GM23338 (cell line): ENCODE measurements around the gene USH1C.

Source experiments
- CTCF ChIP-seq, 2 experiments: fragments of 200-600 bp in 1 of 2; sonication (generic) in 1 of 2; conservative IDR thresholded peaks; 2 replicates each; pipeline versions ENCODE4 v1.5.1 to v1.6.1; 2016 to 2017; ENCODE audit warnings: antibody characterized with exemption in 2 of 2, low read depth in 2 of 2, mild to moderate bottlenecking in 2 of 2, moderate library complexity in 1 of 2
- POLR2AphosphoS5 ChIP-seq: IDR thresholded peaks from 2 replicates; pipeline ENCODE4 v1.6.1; 2016; ENCODE audit warnings: antibody characterized with exemption, low read depth
- REST ChIP-seq: IDR thresholded peaks from one replicate; pipeline ENCODE4 v1.6.1; 2018; ENCODE audit warnings: antibody characterized with exemption; ENCODE audit not compliant: unreplicated experiment

DNA sequence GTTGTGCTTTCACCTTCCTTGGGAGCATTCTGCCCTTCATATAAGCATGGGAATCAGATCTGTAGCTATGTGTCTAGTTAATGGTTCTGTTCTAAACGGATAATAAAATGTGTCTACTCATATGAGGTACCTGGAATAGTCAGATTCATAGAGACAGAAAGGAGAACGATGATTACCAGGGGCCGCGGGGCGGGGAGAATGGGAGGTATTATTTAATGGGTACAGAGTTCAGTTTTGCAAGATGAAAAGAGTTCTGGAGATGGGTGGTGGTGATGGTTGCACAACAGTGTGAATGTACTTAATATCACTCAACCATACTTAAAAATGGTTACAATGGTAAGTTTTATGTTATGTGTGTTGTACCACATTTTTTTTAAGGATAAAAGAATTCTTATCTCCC is 57.6 kb downstream of the USH1C start:
- no peak for TF ChIP-seq CTCF (conservative IDR thresholded peaks at IDR 0.05; ENCODE audit: low read depth in 2 of 2)
- TF ChIP-seq POLR2AphosphoS5: no peak
- no peak for TF ChIP-seq REST
